GM12872 (cell line): ENCODE results near the gene GALR2.

Source experiments
- CTCF ChIP-seq: IDR thresholded peaks from 3 replicates; pipeline ENCODE4 v1.5.1; 2011; ENCODE audit warnings: low read depth, mild to moderate bottlenecking, low read length, moderate library complexity; ENCODE audit not compliant: insufficient read depth

GALR2 gene

GRCh38 chr17:76080768-76081287 lies 6.2 kb downstream of the GALR2 start:
- TF ChIP-seq CTCF: no peak

- TF ChIP-seq CTCF: no peak
Observed at GRCh38 chr17:76081295-76082210, 7.0 kb downstream of the GALR2 start.

- TF ChIP-seq CTCF: no peak
Observed at GRCh38 chr17:76082326-76083251, 8.0 kb downstream of the GALR2 start.

GRCh38 chr17:76083536-76084182 lies 9.1 kb downstream of the GALR2 start:
- TF ChIP-seq CTCF: no peak

GRCh38 chr17:76085066-76085730 lies 10.6 kb downstream of the GALR2 start:
- TF ChIP-seq CTCF: no peak

GRCh38 chr17:76085731-76086366 lies 11.3 kb downstream of the GALR2 start:
- no peak for TF ChIP-seq CTCF
